Activated gamma-delta T cell treated with anti-CD3 and anti-CD28 coated beads, Interleukin-2, amount 50 U/mL, for 16 hours (primary cell): ENCODE measurements around the gene CRTAC1.

Experiments
- DNase-seq: peaks from one replicate; pipeline ENCODE4 v3.0.0-alpha.2; 2020; ENCODE audit warnings: low read depth

Gene CRTAC1

DNA sequence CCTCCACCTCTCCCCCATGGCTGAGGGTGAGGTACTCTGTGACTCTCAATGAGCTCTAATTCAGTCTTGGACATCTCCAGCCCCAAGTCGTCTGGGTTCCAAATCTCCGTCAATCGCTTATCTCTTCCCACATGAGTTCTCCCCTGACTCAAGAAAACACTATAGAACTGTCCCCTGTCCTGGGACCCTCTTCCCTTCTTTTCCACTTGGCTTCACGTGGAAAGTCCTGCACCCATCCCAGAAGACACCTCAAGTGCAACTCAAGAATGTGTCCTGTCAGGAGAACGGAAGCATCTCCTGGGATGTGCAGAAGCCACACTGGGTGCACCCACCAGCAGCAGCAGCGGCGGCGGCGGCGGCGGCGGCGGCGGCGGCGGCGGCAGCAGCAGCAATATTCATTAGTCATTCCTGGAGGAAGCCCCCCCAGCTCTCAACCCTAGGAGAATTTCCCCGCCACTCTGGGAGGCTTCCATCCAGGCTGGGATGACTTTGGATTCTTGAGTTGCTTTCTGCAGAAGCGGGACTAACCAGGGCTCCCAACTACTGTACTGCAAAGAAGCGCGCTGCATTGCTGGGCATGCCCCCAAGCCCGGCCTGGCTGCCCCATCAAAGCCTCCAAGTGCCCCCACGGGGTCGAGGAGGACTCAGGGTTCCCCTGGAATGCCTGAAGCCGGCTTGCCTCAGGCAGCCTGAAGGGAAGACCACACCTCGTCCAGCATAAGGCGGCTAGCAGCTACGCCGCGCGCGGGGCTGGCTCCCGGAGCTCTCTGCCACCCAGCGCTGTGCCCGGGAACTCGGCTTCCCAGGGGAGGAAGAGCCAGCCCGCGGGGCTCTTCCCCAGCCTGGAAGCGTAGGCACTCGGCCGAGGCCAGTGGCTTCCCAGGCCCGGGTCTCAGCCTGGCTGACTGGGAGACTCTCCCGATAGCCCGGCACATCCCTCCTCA lies 1.0 kb downstream of the CRTAC1 start:
- no peak for DNase-seq

DNA sequence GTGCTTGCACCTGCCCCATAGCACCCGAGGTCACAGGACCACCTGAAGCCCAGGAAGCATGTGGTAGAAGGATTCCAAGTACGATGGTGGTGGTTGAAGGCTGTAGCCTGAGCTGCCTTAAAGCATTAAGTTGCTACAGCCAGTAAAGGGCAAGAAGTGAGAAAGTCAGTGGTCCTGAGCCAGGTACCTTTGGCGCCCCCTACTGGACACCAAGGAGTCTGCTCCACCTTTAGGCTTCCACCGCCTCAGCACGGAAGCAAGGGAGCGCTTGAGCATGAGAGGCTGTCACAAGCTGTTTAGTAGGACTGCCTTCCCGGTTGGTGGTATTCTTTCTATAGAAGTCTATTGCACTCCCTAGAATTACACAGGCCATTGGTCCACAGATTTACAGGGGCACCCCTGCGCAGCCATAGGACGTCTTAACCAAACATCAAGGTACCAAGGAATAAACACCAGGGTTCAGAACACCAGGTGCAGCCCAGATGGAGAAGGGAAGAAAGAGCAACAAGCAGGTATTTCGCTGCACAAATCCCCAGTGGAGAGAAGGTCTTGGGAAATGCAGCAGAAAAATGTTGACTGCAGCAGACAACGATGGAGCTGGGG lies 2.2 kb downstream of the CRTAC1 start:
- peak; percentile 30 for DNase-seq

- DNase-seq = no peak
Observed at GRCh38 chr10:98023024-98023423, 7.4 kb downstream of the CRTAC1 start.

DNA sequence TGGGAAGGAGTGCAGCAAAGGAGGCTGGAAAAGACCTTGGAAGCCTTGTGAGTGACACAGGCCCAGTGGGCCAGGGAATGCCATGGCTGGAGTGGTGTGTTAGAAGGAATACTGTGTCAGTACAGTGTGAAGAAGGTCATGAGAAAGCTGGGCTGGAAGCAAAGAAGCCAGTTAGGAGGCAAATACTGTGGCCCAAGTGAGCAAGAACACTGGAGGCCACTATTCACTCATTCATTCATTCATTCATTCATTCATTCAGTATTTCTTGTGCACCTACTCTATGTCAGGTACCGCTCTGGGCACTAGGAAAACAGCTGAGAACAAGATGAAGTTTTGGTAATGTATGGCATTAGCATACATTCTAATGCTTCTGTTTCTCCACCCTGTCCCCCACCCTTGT lies 9.6 kb downstream of the CRTAC1 start:
- DNase-seq = no peak

DNA sequence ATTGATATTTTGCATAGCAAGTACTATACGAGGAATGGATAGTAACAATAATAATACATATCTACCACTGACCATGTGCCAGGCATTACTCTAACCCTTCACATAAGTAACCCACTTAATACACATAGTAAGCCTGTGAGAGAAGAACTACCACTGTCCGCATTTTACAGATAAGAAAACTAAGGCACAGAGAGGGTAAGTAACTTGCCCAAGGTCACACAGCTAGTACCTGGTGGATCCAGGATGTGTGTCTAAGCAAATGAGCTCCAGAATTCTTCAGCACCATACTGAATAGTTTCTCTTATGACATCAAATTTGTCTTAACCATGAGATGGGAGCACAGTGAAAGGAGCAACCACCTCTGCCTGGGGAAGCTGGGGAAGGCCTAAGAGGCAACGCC lies 10.2 kb downstream of the CRTAC1 start:
- DNase-seq = no peak

GRCh38 chr10:98019784-98020183 lies 10.6 kb downstream of the CRTAC1 start:
- DNase-seq = no peak

DNA sequence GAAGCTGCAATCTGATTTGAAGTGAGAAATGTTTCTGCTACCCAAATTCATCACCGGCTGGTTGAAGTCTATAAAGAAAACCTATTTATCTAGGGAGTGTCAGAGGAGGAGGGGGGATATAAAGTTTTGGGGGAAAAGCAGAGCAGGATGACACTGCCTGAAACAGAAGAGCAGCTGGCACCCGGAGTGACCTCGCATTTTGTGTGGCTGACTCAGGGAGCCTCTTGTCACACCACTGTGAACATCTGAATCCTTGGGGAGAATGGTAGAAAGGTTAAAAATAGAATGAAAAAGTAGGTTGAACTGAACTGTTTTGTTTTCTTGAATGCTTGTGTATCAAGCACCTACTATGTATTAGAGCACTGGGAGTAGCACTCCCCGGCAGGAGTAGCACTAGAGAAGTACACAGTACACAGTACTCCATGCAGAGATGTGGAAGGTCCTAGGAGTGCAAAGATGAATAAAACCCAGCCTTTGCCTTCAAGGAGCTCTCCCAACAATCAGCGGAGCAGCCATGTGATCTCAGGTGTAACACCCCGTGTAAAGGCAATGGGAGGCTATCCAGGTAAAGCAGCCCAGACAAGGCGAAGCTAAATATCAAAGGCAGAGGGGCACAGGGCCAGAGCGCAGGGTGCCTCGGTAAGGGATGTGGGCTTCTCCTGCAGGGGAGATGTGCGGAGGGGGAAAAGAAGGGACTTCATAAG lies 13.5 kb downstream of the CRTAC1 start:
- DNase-seq = no peak

DNA sequence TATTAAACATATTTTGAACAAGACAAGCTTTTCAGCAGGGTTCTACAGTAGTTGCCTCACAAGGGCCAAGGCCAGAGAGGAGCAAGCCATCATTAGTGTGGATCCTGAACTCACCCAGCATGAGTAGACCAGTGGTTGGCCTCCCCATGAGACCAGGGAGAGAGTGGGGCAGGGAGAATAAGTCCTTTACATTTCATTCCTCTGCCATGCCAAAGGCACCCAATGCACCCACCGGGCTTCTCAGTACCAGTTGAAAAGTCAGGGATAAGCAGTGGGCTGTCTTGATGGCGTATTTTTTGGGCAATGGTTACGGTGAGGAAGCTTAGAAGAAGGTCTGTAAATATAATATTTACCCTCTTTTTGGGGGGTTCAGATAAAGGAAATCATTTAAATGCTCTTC lies 16.6 kb downstream of the CRTAC1 start:
- no peak for DNase-seq

DNA sequence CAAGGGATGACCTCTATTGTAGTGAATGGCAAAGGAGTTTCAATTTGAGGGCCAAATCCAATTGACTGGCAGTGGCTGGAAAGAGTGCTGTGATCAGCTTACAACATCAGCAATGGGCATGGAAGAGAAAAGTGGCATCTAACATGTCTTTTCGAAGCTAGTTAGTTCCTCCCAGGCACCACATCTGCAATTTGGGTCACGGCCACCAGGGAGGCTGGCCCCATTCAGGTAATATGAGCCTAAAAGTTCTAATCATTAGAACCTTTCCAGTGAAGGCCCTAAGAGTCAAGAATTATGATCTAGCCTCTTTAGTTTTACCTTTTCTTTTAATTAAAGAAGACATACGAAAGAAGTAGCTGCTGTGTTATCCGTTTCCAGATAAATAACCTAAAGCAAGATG lies 17.3 kb downstream of the CRTAC1 start:
- DNase-seq = no peak

DNA sequence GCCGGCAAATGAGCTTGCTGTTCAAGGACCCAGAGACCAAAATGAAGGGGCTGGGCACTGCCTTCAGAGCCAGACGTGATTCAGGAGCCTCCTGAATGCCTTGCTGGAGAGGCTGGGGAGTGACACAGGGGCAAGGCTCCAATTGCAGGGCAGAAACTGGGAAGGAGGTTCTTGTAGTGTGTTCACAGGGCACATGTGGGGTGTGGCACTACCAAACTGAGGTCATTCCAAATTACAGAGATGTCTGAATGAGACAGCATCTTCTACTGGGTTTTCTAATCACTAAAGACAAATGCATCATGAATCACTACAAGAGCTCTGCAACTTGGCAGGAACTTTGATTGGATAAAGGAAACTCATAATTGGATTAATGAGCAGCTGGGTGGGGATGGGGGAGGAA lies 17.8 kb downstream of the CRTAC1 start:
- no peak for DNase-seq

DNA sequence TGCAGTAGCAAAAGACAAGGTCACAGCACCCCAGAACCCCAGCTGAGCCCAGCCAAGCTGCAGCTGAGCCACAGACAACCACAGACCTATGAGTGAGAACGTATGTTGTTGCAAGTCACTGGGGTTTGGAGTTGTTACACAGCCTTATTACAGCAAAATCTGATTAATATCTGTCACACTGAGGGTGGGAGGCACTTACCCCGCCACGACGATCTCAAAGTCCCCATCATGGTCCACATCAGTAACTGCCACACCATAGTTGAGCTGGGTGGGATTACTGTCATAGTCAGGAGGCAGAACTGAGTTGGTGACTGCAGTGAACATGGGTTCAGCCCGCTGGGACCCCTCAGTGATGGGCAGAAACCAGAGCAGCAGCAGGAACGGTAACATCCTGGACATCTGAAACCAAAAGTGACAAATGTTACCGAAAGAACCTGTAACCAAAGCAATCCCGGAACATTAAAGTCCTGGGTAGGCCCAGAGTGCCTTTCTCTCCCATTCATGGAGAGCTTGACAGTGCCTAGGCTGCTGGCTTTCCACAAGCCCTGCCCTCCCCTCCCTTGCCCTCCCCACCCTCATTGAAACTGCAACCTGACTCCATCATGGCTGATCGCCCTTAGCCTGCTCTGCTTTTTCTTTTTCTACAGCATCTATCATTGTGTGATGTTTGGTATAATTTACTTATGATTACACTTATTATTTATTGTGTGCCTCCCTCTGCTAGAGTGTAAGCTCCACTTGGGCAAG lies 19.3 kb downstream of the CRTAC1 start:
- DNase-seq = no peak

DNA sequence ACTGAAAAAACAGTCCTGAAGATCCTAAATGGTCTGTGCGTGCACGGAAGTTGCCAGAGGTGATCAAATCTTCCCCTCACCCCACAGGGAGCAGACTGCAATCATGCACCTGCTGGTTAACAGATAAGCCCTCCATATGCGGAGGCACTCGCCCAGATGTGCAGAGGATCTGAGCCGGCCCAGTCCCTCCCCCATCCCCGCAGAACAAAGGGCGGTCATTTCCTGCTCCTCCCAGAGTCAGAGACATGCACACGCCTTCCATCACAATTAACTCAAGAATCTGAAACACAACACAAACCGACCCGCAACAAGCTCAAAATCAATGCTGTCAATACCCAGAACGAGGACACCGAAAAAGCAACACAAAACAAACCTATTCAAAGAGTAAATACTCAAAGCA lies 24.2 kb downstream of the CRTAC1 start:
- DNase-seq = no peak

DNA sequence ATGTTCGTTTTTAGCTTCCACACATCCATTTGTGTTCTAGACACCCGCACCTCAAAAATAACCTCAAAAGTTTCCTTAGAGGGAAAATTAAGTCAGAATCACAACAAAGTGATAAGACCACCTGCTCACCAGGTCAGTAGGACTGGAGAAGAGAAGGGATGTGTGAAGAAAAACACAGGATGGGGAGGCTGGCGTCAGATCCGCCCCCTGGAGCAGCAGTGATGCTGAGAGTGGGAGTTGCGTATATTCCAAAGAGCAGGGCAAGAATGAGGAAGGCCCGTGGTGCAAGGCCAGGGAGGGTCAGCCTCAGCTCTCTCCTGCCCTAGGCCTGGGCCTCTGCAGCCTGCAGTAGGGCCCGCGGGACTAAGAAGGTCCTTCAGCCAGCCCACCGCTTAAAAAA lies 28.7 kb downstream of the CRTAC1 start:
- no peak for DNase-seq

DNA sequence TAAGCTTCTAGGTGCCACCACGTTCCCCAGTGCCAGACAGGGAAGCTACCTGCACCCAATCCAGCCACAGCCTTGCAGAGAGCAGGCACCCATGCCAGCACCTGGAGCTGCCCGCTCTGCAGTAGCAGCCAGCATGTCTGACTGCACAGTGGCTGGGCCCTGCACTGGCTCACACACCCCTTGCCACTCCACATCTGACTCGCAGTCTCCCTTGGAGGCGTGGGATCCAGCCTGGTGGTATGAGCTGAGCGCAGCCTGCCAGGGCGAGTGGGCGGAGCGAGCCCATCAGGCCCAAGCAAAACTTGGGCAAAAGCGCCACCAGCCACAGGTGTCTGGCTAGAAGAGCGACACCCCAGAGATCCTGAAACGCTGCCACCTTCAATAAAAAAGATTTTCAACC lies 30.1 kb downstream of the CRTAC1 start:
- DNase-seq = no peak

DNA sequence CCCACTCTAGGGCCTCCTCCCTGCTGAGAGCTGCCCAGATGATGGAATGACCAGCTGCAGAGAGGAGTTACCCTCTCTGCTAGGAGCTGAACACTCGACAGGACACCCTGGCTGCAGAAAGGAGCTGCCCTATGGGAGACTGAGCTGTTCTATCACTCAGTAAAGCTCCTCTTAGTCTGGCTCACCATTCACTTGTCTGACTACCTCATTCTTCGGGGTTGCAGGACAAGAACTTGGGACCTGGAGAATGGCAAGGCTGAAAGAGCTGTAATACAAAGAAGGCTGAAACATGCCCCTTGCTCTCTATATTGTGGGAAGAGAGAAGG lies 30.5 kb downstream of the CRTAC1 start:
- DNase-seq = no peak

DNA sequence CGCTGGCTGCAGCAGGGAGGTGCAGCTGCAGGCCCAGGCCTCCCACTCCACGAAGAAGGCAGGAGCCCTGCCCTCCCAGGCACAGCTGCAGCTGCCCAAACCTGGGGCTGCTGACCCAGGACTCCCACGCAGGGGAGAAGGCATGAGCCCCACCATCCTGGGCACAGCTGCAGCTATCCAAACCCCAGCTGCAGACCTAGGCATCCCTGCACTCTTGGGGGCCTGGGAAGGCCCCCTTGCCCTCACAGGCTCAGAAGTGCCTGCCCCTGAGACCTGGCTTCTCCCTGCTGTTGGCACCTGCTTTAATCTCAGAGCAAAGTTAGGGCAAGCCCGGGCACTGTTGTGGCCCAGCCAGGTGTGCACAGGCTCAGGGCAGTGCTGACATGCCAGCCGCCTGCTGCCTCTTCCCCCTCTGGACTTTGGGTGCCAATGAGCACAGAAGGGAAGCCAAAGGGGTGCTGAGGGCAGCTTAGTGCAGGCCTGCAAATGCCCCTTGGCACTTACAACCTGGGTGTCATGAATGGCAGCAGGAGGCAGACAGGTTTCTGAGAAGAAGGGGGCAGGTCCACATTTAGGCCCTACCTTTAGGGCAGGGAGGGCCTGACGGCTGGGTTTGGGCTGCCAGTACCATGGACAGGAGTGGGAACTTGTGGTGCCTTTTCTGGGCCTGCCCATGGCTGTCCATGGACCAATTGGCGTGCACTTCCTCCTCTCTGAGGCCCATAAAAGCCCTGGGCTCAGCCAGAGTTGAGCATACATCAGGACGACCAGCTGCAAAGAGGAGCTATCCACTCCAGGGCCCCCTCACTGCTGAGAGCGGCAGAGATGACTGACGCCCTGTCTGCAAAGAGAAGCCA lies 31.1 kb downstream of the CRTAC1 start:
- DNase-seq = no peak

DNA sequence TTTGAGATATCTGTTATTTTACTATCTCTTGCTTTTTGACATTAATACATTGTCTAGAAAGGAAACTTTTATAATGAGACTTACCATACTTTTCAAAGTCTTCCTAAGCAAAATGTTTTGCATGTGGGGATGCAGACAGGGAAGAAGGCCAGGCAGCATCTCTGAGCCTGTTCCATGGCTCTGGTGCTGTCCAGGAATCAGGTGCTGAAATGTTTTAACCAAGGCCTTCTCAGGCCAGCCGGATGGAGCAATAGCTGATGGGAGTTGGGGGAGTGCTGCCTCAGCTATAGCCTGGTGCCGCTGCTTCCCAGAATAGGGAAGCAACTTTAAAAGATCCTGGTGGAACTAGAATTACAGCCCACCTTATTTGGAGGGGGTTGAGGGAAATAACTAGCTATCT lies 38.5 kb downstream of the CRTAC1 start:
- DNase-seq = no peak

DNA sequence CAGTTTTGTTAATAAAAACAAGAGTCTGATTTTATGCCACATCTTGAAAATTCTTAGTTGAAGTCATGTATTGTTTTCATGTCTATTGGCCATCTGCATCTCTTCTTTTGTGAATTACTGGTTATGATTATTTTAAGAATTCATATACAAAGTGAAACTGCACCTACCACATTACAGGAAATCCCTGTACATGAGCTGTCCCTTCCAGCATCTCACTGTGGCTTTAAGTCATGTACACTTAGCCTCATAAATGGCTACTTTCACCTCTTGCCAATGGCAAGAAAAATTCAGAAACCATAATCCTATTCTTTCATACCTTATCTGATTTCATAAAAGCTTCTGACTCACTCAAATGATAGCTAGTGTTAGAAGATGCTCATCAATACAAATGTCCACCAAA lies 48.6 kb downstream of the CRTAC1 start:
- DNase-seq = no peak

DNA sequence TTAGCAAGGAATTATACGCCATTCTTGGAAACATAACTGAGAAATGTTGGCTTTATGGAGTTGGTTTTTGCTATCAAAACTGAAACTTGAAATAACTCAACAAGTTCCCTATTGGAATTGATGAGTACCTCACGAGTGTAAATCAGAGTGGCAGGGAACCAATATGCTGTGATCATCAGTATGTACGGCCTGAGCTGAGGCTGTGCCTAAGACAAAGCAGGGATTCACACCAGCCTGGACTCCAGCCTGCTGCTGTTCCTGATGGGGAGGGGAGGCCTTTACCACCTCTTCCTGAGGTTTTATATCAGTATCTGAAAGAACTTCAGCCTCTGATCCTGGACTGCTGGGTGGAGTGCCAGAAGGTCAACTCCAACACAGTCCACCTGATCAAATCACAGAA lies 52.7 kb downstream of the CRTAC1 start:
- DNase-seq = no peak

GRCh38 chr10:97975598-97975997 lies 54.8 kb downstream of the CRTAC1 start:
- no peak for DNase-seq
